Mucosa of descending colon (tissue), 3 donors: Measurements from ENCODE around the gene NMRK2. TPM values are rescaled to one million over a fixed set of nuclear protein-coding genes. Genes with fewer than 3 reads are reported as not detected.

Source experiments
- ATAC-seq: fragments of 200-7000 bp; cut with Tn5 transposase; one replicate; pipeline ENCODE4 v1.9.1; 2020; ENCODE audit warnings: mild to moderate bottlenecking, moderate library complexity
- DNase-seq, 3 donors: peaks; one replicate each; pipeline ENCODE4 v3.0.0-alpha.2; 2020
- H3K36me3 ChIP-seq: fragments of 200-600 bp; one replicate; pipeline ENCODE4 v1.8.0; 2021; ENCODE audit warnings: low read depth, mild to moderate bottlenecking
- H3K4me1 ChIP-seq: fragments of 200-600 bp; one replicate; pipeline ENCODE4 v1.8.0; 2021; ENCODE audit warnings: low read depth, mild to moderate bottlenecking
- H3K4me3 ChIP-seq: fragments of 200-600 bp; one replicate; pipeline ENCODE4 v1.8.0; 2021; ENCODE audit warnings: mild to moderate bottlenecking
- H3K9me3 ChIP-seq: fragments of 200-600 bp; one replicate; pipeline ENCODE4 v1.8.0; 2021; ENCODE audit warnings: mild to moderate bottlenecking
- CTCF ChIP-seq: fragments of 200-600 bp; IDR thresholded peaks from one replicate; pipeline ENCODE4 v1.8.0; 2022; ENCODE audit warnings: antibody characterized with exemption, mild to moderate bottlenecking
- intact Hi-C, 2 donors: fragments of 100-400 bp; cut with DNase I in 1 of 2; cut with micrococcal nuclease in 1 of 2; formaldehyde crosslinking; loops; one replicate each; pipeline versions ENCODE4 v1.11.0 to v1.11.1; 2022; cut with DNase I, micrococcal nuclease
- total RNA-seq, 3 donors: library from RNA; stranded (reverse); fragmentation: NEBNext Ultra II Directional in 2 of 3; extraction: Animal tissue kit (Norgen Biotek cat#: 25700) in 2 of 3; gene quantifications; one replicate each; pipeline versions ENCODE4 v1.2.1 to v1.2.4, GENCODE V29; 2021 to 2023
- donor health status: DM: no; HTN: no; CAD: no; lungs with moderate emphysema.
- donor health status: DM: no; HTN: no; CAD: no.
- donor health status: DM: no; HTN: yes; CAD: no.

Gene NMRK2
- total RNA-seq, 3 donors from 2014 or later = 0.36 TPM; not detected in 2

GRCh38 chr19:3908266-3909054 lies 24.4 kb upstream of the NMRK2 start:
- DNase-seq (no peak), ATAC-seq (no peak)
- Histone ChIP-seq H3K36me3 (no peaks in the 10 kb centered on the region), H3K4me1 (no peaks in the 10 kb centered on the region), H3K9me3 (peaks cover 8% of the 10 kb centered on the region), H3K4me3 (no peak overlapping the region)
- intact Hi-C loops = no loop called here
- TF ChIP-seq CTCF = no peak

- H3K4me3 ChIP-seq = no peak overlapping the region
- no peaks in the 10 kb centered on the region for H3K4me1 ChIP-seq
- H3K9me3 ChIP-seq = peaks cover 8% of the 10 kb centered on the region
- DNase-seq (no peak), ATAC-seq (no peak)
- no peak for TF ChIP-seq CTCF
- H3K36me3 ChIP-seq = no peaks in the 10 kb centered on the region
- intact Hi-C loops = no loop called here
Measured at GRCh38 chr19:3910105-3910504, 22.8 kb upstream of the NMRK2 start.

- H3K4me3 ChIP-seq = no peak overlapping the region
Measured at GRCh38 chr19:3914199-3914598, 18.7 kb upstream of the NMRK2 start.

GRCh38 chr19:3916033-3916432 lies 16.8 kb upstream of the NMRK2 start:
- no peak overlapping the region for H3K4me3 ChIP-seq
- intact Hi-C loops = no loop called here
- peaks cover 8% of the 10 kb centered on the region for H3K9me3 ChIP-seq
- DNase-seq (no peak), ATAC-seq (no peak)
- no peaks in the 10 kb centered on the region for H3K4me1 ChIP-seq
- no peak for TF ChIP-seq CTCF
- H3K36me3 ChIP-seq = no peaks in the 10 kb centered on the region

More at GRCh38 chr19:3914199-3914598, 18.7 kb upstream of the NMRK2 start:
- Histone ChIP-seq H3K4me1 (no peaks in the 10 kb centered on the region), H3K36me3 (no peaks in the 10 kb centered on the region), H3K9me3 (peaks cover 11% of the 10 kb centered on the region)
- no peak for DNase-seq
- no peak for ATAC-seq
- TF ChIP-seq CTCF = no peak
- intact Hi-C loops = no loop called here

GRCh38 chr19:3919793-3920192 lies 13.1 kb upstream of the NMRK2 start:
- no peak for DNase-seq
- Histone ChIP-seq H3K36me3 (no peaks in the 10 kb centered on the region), H3K4me3 (no peak overlapping the region), H3K4me1 (no peaks in the 10 kb centered on the region), H3K9me3 (peaks cover 11% of the 10 kb centered on the region)
- TF ChIP-seq CTCF = no peak
- ATAC-seq = no peak
- intact Hi-C loops = no loop called here
